Measurements from ENCODE around the gene ELOB. TPM values are rescaled to one million over a fixed set of nuclear protein-coding genes. Genes with fewer than 3 reads are reported as not detected.

ELOB gene
- total and polyA plus RNA-seq, 2 of the 13 experiments (the other 11 are each of a cell fraction or from before 2014, with no cell fraction given), result 208 to 225 TPM

- TF ChIP-seq ZBTB7A (CRISPR knock-in tag; IDR thresholded peaks at IDR 0.05), result no peak
- TF ChIP-seq TARDBP (CRISPR knock-in tag; IDR thresholded peaks at IDR 0.05), result no peak
- TF ChIP-seq HMGA1 (CRISPR knock-in tag; conservative IDR thresholded peaks at IDR 0.05), result no peak
- TF ChIP-seq ATRX (CRISPR knock-in tag; IDR thresholded peaks at IDR 0.05; ENCODE audit: borderline replicate concordance), result no peak
- no peak for TF ChIP-seq ZNF101 (CRISPR knock-in tag; IDR thresholded peaks at IDR 0.05; ENCODE audit: borderline replicate concordance, low read depth)
- peak; percentile 92 for TF ChIP-seq MEF2D (CRISPR knock-in tag; IDR thresholded peaks at IDR 0.05)
- peak; percentile 79; the same call in 1 of the 2 replicates for TF ChIP-seq EEA1 (CRISPR knock-in tag; IDR thresholded peaks at IDR 0.05; ENCODE audit: borderline replicate concordance)
- peak; percentile 45; the same call in 1 of the 2 replicates for TF ChIP-seq ZNF343 (CRISPR knock-in tag; IDR thresholded peaks at IDR 0.05)
- TF ChIP-seq SNAI1 (CRISPR knock-in tag; IDR thresholded peaks at IDR 0.05; ENCODE audit: borderline replicate concordance), result no peak
- TF ChIP-seq LCORL (IDR thresholded peaks at IDR 0.05), result 0 out of 2 replicates have a peak, but pooled peaks have one; percentile 5
- peak; percentile 89 for TF ChIP-seq LCORL (CRISPR knock-in tag; IDR thresholded peaks at IDR 0.05)
- peak; percentile 42; the same call in 1 of the 2 replicates for TF ChIP-seq ZHX1 (CRISPR knock-in tag; IDR thresholded peaks at IDR 0.05; ENCODE audit: low read depth)
- TF ChIP-seq ZNF557 (CRISPR knock-in tag; IDR thresholded peaks at IDR 0.05), result no peak
- TF ChIP-seq TBX2 (CRISPR knock-in tag; IDR thresholded peaks at IDR 0.05; ENCODE audit: borderline replicate concordance), result peak; percentile 91
- peak; percentile 92 for TF ChIP-seq POLR2G (IDR thresholded peaks at IDR 0.05; ENCODE audit: low read depth, low read length)
- no peak for TF ChIP-seq RFX1 (IDR thresholded peaks at IDR 0.05)
- TF ChIP-seq RFX5 (IDR thresholded peaks at IDR 0.05; ENCODE audit: low read depth, low read length), result peak; percentile 61; the same call in 1 of the 2 replicates
- no peak for TF ChIP-seq ZC3H13 (CRISPR knock-in tag; IDR thresholded peaks at IDR 0.05)
- TF ChIP-seq NFAT5 (CRISPR knock-in tag; IDR thresholded peaks at IDR 0.05), result peak; percentile 71
- TF ChIP-seq TAF15 (IDR thresholded peaks at IDR 0.05; ENCODE audit: low read depth, low read length, poor library complexity, severe bottlenecking), result peak; percentile 78
- TF ChIP-seq ZNF567 (CRISPR knock-in tag; IDR thresholded peaks at IDR 0.05; ENCODE audit: borderline replicate concordance), result no peak
- TF ChIP-seq ZNF761 (CRISPR knock-in tag; conservative IDR thresholded peaks at IDR 0.05), result peak; percentile 74; the same call in 1 of the 2 replicates
- TF ChIP-seq STAG1 (CRISPR knock-in tag; IDR thresholded peaks at IDR 0.05), result no peak
Measured at GRCh38 chr16:2752035-2752849, 24.8 kb downstream of the ELOB start, which contains the start of gene SRRM2 (continued).

Measured in HepG2 (cell line).